HepG2 (cell line): Measurements from ENCODE around the gene NOL4L. TPM values are rescaled to one million over a fixed set of nuclear protein-coding genes. Genes with fewer than 3 reads are reported as not detected.
A peak's percentile ranks its signal among the peaks of the same experiment; 100 is the strongest.

ENCODE experiments used
- ASH2L ChIP-seq: fragments of 300-600, 200-600 bp; sonication (generic); IDR thresholded peaks from 2 replicates; pipeline ENCODE4 v1.7.0; 2017; ENCODE audit warnings: low read depth, mild to moderate bottlenecking, moderate library complexity, mixed read lengths, low read length; ENCODE audit not compliant: insufficient read length
- NFE2L1 ChIP-seq: sonication (generic); formaldehyde crosslinking; IDR thresholded peaks from 2 replicates; pipeline ENCODE4 v1.4.0; 2020; ENCODE audit warnings: missing genetic modification reagents, mild to moderate bottlenecking, borderline replicate concordance
- RBM39 ChIP-seq: fragments of 200-400 bp; formaldehyde crosslinking; IDR thresholded peaks from one replicate; pipeline ENCODE4 v1.6.1; 2018; ENCODE audit warnings: antibody characterized with exemption, mild to moderate bottlenecking, low read depth, low read length; ENCODE audit not compliant: poor library complexity, severe bottlenecking
- SETDB1 ChIP-seq: sonication (generic); formaldehyde crosslinking; IDR thresholded peaks from 2 replicates; pipeline ENCODE4 v1.5.1; 2020; ENCODE audit warnings: missing genetic modification reagents, mild to moderate bottlenecking, borderline replicate concordance
- ZNF629 ChIP-seq: sonication (generic); formaldehyde crosslinking; conservative IDR thresholded peaks from 2 replicates; pipeline ENCODE4 v1.5.0; 2020; ENCODE audit warnings: missing genetic modification reagents
- ZNF782 ChIP-seq: sonication (generic); formaldehyde crosslinking; IDR thresholded peaks from 2 replicates; pipeline ENCODE4 v1.4.0; 2020; ENCODE audit warnings: missing genetic modification reagents, mild to moderate bottlenecking, borderline replicate concordance
- ZSCAN12 ChIP-seq: sonication (generic); formaldehyde crosslinking; IDR thresholded peaks from 2 replicates; pipeline ENCODE4 v1.9.0; 2021; ENCODE audit warnings: mild to moderate bottlenecking, missing genetic modification reagents
- polyA plus RNA-seq, 8 experiments: library from polyadenylated mRNA; depleted of rRNA in 3 of 8; stranded (reverse) in 7 of 8; unstranded in 1 of 8; fragments of >200 nt; fragmentation: Illumina TruSeq in 4 of 8; extraction: Trizol in 4 of 8; gene quantifications; 2 replicates each; pipeline versions ENCODE4 v1.2.1 to v1.2.3, GENCODE V29; 2011 to 2016; ENCODE audit warnings: low read depth in 4 of 8, missing spikeins in 1 of 8, mixed read lengths in 1 of 8; ENCODE audit not compliant: insufficient read depth in 1 of 8
- total RNA-seq, 5 experiments: library from RNA; depleted of rRNA; stranded (reverse); fragments of >200 nt; fragmentation: Illumina TruSeq; extraction: Trizol; gene quantifications; 2 replicates each; pipeline ENCODE4 v1.2.3, GENCODE V29; 2016; ENCODE audit warnings: low read depth in 1 of 5
- TF ChIP-seq, protein P1 (sequence below): sonication (generic); formaldehyde crosslinking; IDR thresholded peaks from 2 replicates; pipeline ENCODE4 v1.5.1; 2020; ENCODE audit warnings: missing genetic modification reagents, mild to moderate bottlenecking, borderline replicate concordance
- TF ChIP-seq, protein P2 (sequence below): sonication (generic); formaldehyde crosslinking; IDR thresholded peaks from 2 replicates; pipeline ENCODE4 v1.5.0; 2020; ENCODE audit warnings: missing genetic modification reagents
- TF ChIP-seq, protein P3 (sequence below): sonication (generic); formaldehyde crosslinking; IDR thresholded peaks from 2 replicates; pipeline ENCODE4 v1.4.0; 2020; ENCODE audit warnings: missing genetic modification reagents, borderline replicate concordance
- TF ChIP-seq, protein P4 (sequence below): sonication (generic); formaldehyde crosslinking; IDR thresholded peaks from 2 replicates; pipeline ENCODE4 v1.4.0; 2020; ENCODE audit warnings: missing genetic modification reagents
- TF ChIP-seq, protein P5 (sequence below): sonication (generic); formaldehyde crosslinking; IDR thresholded peaks from 2 replicates; pipeline ENCODE4 v1.4.0; 2020; ENCODE audit warnings: missing genetic modification reagents; ENCODE audit errors: not compliant biosample characterization
- TF ChIP-seq, protein P6 (sequence below): IDR thresholded peaks from 2 replicates; pipeline ENCODE4 v1.6.1; 2018; ENCODE audit warnings: missing genetic modification reagents

NOL4L gene
- total and polyA plus RNA-seq, 2 of the 13 experiments (the other 11 are each of a cell fraction or from before 2014, with no cell fraction given), result 16.6 to 35.4 TPM

- TF ChIP-seq, protein P1, sequence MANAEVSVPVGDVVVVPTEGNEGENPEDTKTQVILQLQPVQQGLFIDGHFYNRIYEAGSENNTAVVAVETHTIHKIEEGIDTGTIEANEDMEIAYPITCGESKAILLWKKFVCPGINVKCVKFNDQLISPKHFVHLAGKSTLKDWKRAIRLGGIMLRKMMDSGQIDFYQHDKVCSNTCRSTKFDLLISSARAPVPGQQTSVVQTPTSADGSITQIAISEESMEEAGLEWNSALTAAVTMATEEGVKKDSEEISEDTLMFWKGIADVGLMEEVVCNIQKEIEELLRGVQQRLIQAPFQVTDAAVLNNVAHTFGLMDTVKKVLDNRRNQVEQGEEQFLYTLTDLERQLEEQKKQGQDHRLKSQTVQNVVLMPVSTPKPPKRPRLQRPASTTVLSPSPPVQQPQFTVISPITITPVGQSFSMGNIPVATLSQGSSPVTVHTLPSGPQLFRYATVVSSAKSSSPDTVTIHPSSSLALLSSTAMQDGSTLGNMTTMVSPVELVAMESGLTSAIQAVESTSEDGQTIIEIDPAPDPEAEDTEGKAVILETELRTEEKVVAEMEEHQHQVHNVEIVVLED (CRISPR knock-in tag), result peak; percentile 25; the same call in 1 of the 2 replicates
- TF ChIP-seq, protein P2, sequence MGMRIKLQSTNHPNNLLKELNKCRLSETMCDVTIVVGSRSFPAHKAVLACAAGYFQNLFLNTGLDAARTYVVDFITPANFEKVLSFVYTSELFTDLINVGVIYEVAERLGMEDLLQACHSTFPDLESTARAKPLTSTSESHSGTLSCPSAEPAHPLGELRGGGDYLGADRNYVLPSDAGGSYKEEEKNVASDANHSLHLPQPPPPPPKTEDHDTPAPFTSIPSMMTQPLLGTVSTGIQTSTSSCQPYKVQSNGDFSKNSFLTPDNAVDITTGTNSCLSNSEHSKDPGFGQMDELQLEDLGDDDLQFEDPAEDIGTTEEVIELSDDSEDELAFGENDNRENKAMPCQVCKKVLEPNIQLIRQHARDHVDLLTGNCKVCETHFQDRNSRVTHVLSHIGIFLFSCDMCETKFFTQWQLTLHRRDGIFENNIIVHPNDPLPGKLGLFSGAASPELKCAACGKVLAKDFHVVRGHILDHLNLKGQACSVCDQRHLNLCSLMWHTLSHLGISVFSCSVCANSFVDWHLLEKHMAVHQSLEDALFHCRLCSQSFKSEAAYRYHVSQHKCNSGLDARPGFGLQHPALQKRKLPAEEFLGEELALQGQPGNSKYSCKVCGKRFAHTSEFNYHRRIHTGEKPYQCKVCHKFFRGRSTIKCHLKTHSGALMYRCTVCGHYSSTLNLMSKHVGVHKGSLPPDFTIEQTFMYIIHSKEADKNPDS (CRISPR knock-in tag), result no peak
- TF ChIP-seq ZNF782, result peak; percentile 57; the same call in 1 of the 2 replicates
- TF ChIP-seq, protein P3, sequence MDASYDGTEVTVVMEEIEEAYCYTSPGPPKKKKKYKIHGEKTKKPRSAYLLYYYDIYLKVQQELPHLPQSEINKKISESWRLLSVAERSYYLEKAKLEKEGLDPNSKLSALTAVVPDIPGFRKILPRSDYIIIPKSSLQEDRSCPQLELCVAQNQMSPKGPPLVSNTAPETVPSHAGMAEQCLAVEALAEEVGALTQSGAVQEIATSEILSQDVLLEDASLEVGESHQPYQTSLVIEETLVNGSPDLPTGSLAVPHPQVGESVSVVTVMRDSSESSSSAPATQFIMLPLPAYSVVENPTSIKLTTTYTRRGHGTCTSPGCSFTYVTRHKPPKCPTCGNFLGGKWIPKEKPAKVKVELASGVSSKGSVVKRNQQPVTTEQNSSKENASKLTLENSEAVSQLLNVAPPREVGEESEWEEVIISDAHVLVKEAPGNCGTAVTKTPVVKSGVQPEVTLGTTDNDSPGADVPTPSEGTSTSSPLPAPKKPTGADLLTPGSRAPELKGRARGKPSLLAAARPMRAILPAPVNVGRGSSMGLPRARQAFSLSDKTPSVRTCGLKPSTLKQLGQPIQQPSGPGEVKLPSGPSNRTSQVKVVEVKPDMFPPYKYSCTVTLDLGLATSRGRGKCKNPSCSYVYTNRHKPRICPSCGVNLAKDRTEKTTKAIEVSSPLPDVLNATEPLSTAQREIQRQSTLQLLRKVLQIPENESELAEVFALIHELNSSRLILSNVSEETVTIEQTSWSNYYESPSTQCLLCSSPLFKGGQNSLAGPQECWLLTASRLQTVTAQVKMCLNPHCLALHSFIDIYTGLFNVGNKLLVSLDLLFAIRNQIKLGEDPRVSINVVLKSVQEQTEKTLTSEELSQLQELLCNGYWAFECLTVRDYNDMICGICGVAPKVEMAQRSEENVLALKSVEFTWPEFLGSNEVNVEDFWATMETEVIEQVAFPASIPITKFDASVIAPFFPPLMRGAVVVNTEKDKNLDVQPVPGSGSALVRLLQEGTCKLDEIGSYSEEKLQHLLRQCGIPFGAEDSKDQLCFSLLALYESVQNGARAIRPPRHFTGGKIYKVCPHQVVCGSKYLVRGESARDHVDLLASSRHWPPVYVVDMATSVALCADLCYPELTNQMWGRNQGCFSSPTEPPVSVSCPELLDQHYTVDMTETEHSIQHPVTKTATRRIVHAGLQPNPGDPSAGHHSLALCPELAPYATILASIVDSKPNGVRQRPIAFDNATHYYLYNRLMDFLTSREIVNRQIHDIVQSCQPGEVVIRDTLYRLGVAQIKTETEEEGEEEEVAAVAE (CRISPR knock-in tag), result peak; percentile 78; the same call in 1 of the 2 replicates
- no peak for TF ChIP-seq SETDB1
- peak; percentile 41; the same call in 1 of the 2 replicates for TF ChIP-seq ZNF629
- peak; percentile 38 for TF ChIP-seq ASH2L
- TF ChIP-seq, protein P4, sequence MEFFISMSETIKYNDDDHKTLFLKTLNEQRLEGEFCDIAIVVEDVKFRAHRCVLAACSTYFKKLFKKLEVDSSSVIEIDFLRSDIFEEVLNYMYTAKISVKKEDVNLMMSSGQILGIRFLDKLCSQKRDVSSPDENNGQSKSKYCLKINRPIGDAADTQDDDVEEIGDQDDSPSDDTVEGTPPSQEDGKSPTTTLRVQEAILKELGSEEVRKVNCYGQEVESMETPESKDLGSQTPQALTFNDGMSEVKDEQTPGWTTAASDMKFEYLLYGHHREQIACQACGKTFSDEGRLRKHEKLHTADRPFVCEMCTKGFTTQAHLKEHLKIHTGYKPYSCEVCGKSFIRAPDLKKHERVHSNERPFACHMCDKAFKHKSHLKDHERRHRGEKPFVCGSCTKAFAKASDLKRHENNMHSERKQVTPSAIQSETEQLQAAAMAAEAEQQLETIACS (CRISPR knock-in tag), result peak; percentile 55
- TF ChIP-seq RBM39, result peak; percentile 72
- TF ChIP-seq, protein P5, sequence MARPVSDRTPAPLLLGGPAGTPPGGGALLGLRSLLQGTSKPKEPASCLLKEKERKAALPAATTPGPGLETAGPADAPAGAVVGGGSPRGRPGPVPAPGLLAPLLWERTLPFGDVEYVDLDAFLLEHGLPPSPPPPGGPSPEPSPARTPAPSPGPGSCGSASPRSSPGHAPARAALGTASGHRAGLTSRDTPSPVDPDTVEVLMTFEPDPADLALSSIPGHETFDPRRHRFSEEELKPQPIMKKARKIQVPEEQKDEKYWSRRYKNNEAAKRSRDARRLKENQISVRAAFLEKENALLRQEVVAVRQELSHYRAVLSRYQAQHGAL (CRISPR knock-in tag), result no peak
- TF ChIP-seq NFE2L1 (CRISPR knock-in tag), result peak; percentile 33; the same call in 1 of the 2 replicates
- TF ChIP-seq, protein P6, sequence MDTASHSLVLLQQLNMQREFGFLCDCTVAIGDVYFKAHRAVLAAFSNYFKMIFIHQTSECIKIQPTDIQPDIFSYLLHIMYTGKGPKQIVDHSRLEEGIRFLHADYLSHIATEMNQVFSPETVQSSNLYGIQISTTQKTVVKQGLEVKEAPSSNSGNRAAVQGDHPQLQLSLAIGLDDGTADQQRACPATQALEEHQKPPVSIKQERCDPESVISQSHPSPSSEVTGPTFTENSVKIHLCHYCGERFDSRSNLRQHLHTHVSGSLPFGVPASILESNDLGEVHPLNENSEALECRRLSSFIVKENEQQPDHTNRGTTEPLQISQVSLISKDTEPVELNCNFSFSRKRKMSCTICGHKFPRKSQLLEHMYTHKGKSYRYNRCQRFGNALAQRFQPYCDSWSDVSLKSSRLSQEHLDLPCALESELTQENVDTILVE (CRISPR knock-in tag), result peak; percentile 71
- TF ChIP-seq ZSCAN12 (CRISPR knock-in tag), result 0 out of 2 replicates have a peak, but pooled peaks have one; percentile 53
Measured at GRCh38 chr20:32483351-32484224, 101.5 kb downstream of the NOL4L start (continued).
